NCI-H1417 treated with DMSO at 0.1 percent for 48 hours (cell line): ENCODE measurements around the gene RBM17.
"Not testable (repeated sequence)": the region's sequence is repeated elsewhere in the genome, so short reads cannot be mapped to it uniquely, and the experiment has no call there.

Source experiments
- DNase-seq: peaks from one replicate; lab custom pipeline; 2025; lab: John Stamatoyannopoulos, UW

Gene RBM17

DNA sequence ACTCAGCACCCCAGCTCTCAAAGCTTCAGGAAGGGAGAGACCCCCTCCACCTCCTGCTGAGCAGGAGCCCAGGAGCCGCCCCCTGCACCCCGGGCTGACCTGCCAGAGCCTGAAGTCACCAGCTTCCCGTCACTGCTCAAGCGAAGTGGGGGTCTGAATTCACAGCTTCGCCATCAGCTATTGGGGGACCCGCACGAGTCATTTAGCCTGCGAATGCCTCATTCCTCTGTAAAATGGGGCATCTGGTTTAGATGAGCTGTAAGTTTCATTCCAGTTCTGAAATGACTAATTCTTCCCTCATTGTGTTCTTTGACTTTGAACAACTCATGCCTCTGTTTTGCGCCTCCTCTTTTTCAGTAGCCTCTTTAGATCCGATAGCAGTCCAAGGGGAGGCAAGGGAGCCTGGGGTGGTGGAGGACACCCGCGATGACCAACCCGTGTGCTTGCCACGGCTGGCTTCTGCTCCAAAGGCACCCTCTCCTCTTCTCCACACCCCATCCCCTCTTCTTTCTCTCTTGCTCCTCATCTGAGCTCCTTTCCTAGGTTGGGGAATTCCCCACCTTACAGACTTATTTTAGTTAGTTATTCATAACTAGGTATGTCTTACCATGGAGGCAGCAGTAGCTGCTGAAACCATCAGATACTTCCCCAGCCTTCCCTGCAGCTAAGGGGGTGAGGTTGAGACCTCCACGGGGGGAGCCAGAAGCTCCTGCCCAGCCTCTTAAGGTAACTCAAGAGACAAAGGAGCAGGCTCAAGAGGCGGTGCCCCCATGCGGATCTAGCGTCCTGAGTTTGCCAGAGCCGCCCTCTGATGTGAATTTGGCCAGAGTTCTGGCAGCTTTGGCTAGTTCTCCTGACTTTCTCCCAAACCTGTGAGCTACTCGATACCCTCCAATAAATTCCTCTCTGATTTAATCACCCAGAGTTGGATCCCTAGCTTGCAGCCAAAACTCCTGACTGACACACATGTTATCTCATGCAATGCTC lies 47.7 kb downstream of the RBM17 start:
- DNase-seq: no peak

DNA sequence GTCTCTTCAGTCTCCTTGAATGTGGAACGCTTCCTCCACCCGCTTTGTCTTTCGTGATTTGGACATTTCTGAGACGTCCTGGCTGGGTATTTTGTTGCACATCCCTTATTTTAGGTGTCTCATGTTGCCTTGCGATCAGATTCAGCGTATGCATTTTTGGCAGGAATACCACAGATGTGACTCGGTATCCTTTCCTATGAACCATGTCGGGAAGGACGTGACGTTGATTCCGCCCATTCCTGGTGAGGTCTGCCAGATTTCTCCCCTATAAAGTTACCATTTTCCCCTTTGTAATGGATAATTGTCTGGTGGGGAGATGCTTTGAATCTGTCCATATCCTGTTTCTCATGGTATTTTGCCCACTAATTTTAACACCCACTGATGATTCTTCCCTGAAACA lies 49.6 kb downstream of the RBM17 start:
- no peak for DNase-seq

DNA sequence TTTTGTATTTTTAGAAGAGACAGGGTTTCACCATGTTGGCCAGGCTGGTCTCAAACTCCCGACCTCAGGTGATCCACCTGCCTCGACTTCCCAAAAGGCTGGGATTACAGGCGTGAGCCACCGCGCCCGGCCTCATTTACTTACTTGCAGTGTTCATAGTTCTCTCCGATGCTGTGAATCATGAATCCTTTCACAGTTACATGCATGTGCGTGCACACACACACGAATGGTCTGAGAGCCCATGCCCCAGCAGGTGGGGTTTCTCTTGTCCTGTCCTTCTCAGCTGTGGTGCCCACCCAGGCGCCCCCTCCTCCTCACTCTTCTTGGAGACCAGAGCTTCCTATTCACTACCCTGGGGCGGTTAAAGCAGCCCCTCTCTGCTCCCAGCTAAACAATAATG lies 50.6 kb downstream of the RBM17 start:
- DNase-seq: no peak

DNA sequence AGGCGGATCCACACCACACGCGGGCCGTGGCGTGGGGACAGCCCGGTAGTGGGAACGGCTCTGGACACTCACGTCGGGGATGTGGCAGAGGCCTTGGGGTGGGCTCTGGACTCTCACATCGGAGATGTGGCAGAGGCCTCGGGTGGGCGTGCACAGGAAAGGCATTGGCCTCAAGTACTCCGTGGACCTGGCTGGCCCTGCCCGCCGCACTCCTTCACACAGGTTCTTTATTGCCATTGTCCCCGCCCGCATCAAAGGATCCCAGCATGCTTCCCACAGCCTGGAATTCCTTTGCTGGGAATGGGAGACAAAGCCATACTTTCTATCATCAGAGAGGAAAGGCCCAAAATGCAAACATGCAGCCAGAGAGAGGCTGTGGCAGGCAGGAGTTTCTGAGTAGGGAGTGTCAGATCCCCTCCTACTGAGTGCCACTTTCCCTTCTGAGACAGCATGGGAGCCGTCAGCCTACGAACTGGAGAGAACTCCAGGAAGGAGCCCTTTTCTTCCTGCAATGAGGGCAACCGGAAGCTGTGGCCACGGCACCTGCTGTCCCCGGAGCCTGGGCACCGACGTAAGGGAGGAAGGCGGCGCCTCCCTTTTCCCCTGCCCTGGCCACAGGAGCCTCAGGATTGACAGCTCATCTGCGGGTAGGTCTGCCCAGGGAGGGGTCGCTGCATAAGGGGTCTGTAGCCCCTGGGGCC lies 51.5 kb downstream of the RBM17 start:
- no peak for DNase-seq

DNA sequence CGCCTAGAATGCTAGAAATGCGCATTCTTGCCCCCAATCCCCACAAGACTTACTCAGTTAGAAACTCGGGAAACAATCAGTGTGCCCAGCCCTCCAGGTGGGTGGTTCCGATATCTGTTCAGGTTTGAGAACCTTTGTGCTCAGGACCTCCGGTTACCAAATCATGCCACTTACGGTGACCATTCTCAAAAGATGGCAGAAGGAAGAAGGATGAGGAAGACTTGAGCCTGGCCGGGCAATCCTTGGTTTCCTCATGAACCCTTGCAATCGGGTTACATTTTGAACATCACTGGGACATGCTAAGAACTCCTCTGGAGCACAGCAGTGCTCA lies 52.1 kb downstream of the RBM17 start:
- no peak for DNase-seq

DNA sequence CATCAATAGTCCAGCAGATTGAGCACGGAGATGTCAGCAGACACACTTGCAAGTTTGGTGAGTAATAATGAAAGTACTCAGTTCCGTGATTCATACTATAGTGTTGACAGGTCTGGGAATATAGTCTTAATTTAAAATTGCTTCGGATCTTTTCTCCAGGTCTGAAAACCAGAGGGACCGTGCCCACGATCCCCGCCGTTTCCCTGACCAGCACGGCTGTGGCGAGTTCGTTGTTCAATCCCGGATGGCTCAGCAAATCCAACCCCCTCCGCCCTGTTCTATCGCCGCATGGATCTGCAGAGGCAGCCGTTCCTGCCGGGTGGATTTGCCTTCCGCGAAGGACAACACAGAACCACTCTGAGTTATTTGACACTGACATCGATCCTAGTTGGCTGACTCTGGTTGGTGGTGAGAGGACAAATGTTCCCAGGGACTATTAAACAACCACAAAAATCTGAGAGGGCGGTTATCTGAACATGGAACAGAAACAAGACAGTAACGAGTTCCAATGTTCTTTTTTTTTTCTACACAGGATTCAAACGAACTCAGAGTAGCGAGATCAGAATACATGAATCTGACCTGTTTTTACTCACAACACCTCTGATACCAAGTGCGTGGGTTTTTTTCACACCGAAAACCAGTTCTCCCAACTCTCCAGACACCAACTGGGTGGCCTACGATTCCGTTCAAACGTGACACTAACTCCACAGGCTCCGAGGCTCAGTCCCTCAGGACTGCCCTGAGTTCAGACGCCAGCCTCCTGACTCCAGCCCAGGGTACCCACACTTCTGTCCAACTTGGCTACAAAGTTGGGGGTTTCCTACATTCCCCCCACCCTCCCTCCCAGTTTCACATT lies 52.7 kb downstream of the RBM17 start:
- no peak for DNase-seq

DNA sequence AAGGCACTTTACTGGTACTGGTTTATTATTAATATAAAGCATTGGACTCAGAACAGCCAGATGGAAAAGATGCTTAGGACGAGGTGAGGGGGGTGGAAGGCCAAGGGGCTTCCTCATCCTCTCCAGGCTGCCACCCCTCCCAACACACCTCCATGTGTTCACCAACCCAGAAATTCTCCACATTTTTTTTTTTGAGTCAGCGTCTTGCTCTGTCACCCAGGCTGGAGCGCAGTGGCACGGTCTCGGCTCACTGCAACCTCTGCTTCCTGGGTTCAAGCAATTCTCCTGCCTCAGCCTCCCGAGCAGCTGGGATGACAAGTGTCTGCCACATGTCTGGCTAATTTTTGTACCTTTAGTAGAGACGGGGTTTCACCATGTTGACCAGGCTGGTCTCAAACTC lies 53.4 kb downstream of the RBM17 start:
- not testable (repeated sequence) for DNase-seq

DNA sequence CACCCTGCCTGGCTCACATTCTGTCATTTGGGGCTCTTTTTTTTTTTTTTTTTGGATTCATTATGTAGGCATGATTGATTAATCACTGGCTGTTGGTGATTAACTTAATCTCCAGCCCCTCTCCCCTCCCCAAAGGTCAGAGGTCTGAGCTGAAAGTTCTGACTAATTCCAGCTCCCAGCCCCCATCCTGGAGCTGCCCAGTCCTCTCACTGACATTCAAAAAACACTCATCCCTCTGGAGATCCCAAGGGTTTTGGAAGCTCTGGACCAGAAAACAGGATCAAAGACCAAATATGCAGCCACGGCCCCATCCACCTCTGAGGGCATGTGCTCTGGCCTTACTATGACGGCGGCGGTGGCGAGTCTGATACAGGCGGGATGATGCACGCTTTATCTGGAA lies 53.8 kb downstream of the RBM17 start:
- no peak for DNase-seq

DNA sequence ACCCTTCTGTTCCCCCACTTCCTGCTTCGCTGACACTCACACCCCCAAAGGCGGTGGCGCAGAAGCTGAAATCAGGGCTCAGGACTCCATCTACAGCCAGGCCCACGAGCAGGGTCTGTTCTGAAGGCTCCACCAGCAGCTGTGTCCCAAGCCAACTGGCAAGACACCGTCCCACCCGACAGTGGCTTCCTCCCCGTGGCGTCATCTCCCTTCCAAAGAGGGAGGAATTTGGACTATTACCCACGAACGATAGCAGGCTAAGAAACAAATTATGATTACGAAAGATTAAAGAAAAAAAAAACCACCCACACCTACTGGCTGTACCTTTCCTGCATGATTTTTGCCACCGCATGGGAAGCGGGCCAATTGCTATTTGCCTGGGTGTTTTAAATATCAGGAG lies 54.3 kb downstream of the RBM17 start:
- no peak for DNase-seq

DNA sequence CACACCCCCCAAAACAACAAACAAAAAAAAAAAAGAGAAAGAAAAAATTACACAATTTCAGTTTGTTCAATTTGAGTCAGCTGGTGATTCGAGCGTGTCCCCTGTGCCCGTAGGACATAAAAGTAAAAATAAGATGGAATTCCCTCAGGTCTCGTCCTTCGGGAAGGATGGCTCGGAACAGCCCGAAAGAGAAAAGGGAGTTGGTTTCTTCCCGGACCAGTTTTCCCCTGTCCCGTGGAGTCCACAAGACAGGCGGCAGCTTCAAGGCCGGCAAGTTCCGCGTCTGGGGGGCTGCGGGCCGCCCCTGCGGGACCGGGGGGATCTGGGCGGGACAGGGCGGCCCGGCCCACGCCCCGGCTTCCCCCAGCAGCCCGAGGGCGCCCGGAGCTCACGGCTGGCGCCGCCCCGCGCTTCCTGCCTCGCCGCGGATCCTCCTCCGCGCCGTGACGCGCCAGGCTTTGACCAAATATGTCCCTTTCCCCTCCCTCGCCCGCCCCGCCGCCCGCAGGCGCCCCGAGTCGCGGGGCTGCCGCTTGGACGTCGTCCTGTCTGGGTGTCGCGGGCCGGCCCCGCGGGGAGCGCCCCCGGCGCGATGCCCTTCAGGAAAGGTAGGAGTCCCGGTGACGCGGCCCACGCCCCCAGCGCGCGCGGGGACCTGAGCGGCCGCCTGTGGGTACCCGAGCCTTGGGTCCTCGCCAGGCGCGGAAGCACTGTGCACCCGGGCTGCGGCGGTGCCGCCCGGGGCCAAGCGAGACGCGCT lies 55.8 kb downstream of the RBM17 start:
- DNase-seq: no peak

DNA sequence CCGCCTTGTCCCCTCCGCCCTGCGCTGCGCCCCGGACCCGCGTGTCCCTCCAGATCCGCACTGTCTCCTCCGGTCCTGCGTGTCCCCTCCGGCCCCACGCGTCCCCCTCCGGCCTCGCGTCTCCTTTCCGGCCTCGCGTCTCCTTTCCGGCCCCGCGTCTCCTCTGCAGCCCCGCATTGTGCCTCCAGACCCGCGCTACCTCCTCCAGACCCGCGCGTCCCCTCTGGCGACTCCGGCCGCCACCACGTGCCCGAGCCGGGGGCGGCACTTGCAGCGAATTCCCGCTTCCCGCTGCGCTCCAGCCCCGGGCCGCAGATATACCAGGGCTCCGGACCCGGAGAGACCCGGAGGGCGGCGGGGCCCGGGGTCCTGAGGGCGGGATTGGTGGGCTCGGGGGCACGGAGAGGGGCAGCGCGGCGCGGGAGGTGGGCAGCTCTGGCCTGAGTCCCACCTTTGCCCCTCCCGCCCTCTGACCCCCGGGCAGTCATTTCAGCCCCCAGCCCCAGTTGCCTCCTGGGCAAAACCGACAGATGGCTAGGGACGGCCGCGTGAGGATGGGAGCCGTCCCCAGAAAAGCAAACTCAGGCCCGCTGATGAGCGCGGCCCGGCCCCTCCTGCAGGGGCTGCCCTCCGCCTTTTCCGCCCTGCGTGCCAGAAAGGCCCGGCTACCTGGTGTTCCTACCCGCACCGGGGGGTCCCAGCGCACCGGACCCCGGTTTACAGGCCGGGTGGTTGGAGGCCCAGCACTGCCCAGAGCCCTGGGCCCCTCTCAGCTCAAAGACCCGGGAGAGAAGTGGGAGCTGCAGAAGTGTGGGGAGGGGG lies 56.5 kb downstream of the RBM17 start:
- DNase-seq: no peak

DNA sequence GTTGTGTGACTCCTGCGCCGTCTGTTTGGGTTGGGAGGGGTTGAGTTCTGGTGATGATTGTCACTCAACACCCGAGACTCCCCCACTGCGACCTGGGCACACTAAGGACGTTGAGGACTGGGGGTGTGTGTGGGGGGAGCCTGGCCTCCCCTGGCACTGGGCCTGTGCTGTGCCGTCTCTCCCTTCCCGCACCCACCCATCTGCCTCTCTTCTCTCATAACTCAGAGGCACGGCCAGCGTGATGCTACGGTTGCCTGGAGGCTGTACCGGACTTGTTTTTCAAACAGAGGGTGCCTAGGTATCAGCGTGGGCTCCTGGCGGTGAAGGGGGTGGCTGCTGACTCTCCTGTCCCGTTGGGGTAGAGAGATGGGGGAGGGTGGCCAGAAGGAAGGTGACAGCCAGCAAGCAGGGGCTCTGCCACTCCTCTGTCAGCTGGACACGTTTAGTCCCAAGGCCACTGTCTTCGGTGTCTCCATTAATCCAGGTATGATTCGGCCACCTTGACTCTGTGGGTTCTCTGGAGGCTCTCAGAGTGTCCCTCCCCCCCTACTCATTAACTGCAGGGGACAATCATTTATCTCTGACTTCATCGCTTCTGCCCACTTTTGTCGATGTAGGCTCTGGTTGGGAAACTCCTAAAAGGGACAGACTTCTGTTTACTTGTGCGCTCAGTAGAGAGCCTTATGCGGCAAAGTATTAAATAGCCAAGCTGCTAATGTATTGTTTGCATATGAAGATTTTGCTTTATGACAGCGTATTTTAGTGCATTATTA lies 57.4 kb downstream of the RBM17 start:
- no peak for DNase-seq

DNA sequence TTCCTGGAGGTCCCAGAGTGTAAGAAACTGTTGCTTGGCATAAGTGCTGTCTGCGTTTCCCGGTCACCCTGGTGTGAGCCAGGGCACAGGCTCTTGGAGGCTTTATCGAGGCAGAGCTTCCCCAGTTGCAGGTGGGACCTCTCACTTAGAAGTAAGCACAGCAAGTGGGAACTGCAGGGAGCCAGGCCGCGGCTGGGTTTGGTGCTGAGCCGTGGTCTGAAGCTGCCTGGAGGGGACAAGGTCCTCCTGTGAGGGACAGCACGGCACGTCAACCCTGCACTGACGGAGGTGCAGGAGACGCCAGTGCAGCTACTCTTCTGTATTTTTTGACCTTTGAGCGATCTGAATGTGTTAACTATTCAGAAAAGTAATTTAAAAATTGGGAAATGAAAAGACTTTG lies 58.1 kb downstream of the RBM17 start:
- no peak for DNase-seq

DNA sequence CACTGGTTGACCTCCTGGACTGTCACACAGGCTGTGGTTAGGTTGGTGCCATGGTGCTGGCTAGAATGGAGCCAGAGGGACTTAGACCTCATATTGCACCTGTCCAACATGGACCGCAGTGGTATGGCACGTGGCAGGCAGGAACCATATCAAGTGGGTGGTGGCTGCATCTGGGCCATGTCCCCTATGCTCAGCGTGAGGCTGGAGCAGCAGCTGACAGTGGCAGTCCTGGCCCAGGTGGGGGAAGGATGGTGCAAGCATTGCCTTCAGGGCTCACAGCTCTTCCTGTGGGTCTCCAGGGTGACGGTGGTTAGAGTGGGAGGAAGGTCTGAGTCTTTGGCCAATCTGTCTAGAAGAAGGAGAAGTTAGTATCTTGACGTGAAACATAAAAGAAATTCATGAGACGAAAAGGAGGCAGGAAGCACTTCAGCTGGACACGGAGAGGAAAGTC lies 59.4 kb downstream of the RBM17 start:
- no peak for DNase-seq

DNA sequence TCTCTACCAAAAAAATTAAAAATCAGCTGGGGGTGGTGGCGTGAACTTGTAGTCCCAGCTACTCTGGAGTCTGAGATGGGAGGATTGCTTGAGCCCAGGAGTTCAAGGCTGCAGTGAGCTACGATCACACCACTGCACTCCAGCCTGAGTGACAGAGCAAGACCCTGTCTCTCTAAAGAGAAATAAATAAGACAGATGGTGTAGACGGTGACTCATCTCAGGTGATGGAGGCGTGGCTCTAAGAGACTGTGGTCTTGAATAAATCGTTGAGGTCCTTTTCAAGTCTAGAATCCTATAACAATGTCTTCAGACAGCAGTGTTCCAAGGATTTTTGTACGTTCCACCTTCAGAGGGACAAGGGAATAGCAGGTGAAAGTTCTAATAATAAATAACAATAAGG lies 60.1 kb downstream of the RBM17 start:
- DNase-seq: no peak

DNA sequence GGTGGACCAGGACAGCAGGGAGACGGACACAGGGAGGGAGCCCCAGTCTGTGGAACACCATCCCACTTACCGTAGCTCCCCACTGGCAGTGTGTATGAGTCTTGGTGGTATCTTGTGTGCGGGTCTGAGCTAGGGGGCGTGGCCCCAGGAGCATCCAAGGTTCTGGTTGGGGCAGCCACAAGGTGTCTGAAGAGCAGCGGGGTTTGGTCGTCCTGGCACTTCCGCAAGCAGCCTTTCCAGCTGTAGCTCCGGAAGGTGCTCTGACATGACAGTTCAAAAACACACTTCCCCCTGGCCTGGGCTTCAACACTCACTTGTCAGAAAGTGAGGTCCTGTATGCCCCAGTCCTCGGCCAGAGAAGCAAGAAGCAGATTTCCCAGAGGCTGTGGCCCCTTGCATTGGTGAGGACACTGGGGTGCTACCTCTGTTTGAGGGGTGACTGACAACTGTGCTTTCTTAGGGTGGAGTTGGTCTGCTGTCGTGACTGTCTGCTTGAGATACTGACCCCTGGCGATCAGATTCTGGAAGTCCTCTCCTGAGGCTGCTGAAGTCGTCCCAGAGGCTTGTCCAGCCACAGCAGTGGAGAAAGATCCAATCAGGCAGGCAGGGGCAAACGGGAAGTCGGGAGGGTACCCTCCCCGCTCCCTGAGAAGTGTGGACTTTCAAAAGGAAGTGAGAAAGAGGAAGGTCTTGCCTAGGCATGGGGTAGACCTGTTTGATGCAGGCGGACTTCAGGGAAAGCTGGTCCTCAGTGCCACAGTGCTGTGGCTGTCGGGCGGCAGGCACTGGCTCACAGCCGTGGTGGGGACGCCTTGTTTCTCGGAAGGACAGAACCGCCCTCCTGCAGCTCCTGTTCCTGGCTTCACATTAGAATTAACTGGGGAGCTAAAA lies 62.5 kb downstream of the RBM17 start:
- no peak for DNase-seq

DNA sequence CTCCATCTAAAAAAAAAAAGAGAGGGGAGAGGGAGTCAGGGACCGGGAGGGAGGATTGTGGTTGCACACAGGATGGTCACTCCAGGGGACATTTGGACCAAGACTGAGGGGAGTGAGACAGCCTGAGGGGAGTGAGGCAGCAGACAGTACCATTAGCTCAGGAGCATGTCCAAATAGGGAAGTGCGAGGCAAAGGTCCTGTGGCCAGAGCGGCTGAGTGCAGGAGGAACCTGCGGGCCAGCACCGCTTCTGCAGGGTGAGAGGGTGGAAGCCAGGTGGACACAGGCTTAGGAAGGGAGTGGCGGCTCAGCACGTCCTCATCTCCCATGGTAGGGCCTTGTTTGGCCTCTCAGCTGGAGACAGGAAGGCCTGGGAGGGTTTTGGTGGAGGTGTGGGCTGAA lies 65.0 kb downstream of the RBM17 start:
- no peak for DNase-seq

DNA sequence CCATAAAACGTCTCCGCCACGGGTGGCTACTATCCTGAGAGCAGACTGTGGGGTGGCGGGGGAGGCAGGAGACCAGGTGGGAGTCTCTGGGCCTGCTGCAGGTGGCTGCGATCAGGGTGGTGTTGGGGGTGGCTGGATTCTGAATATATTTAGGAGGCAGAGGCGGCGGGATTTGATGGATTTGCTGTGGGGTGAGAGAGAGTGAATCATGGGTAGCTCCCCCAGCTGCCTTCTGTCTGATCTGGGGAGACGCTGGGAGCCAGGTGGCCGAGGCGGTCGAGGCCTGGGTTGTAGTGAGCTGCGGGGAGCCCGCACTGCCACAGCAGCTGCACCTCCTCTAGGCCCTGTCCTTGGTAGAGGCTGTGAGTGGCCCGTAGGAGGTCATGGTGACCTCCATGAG lies 65.7 kb downstream of the RBM17 start:
- no peak for DNase-seq

DNA sequence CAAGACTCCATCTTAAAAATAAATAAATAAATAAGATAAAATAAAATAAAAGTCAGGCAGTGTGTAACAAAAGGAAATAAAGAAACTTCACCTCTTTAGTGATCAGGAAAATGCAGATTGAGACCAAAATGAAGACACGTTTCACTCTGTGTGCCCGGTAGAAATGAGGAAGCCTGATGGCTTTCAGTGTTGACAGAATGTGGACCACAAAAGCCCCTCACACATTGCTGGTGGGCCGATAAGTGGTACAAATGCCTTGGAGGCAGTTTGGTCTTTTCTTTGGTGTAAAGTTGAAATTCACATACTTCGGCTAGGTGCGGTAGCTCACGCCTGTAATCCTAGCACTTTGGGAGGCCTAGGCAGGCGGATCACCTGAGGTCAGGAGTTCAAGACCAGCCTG lies 69.4 kb downstream of the RBM17 start:
- no peak for DNase-seq
